Activated CD8-positive, alpha-beta T cell treated with anti-CD3 and anti-CD28 coated beads, Interleukin-2, amount 10 ng/mL, durations not matched to agents 7 days and 5 days (primary cell): Measurements from ENCODE around the gene FGF5. TPM values are rescaled to one million over a fixed set of nuclear protein-coding genes. Genes with fewer than 3 reads are reported as not detected.
A peak's percentile ranks its signal among the peaks of the same experiment; 100 is the strongest.

Experiments
- ATAC-seq: fragments of 150-1000 bp; cut with Tn5 transposase; one replicate; pipeline ENCODE4 v1.10.0; 2021; ENCODE audit warnings: moderate library complexity
- CTCF ChIA-PET: fragments of 350-600 bp; sonication (Branson Sonifier 250); formaldehyde crosslinking; loops from one replicate; lab custom pipeline; 2021; ENCODE audit warnings: antibody characterized with exemption; lab: Charles Lee
- POLR2A ChIA-PET: fragments of 350-600 bp; sonication (Branson Sonifier 250); formaldehyde crosslinking; loops from one replicate; lab custom pipeline; 2021; ENCODE audit warnings: antibody characterized with exemption; lab: Charles Lee
- DNase-seq: peaks from one replicate; pipeline ENCODE4 v3.0.0-alpha.2; 2020
- H3K27ac Mint-ChIP-seq: one replicate; pipeline ENCODE4 v1.8.0; 2021; ENCODE audit warnings: mild to moderate bottlenecking, mixed read lengths
- H3K27me3 Mint-ChIP-seq: one replicate; pipeline ENCODE4 v1.8.0; 2021; ENCODE audit warnings: low read depth, mixed read lengths
- H3K36me3 Mint-ChIP-seq: one replicate; pipeline ENCODE4 v1.8.0; 2021; ENCODE audit warnings: low read depth, mixed read lengths
- H3K4me1 Mint-ChIP-seq: one replicate; pipeline ENCODE4 v1.8.0; 2021; ENCODE audit warnings: low read depth, mixed read lengths
- H3K4me3 Mint-ChIP-seq: one replicate; pipeline ENCODE4 v1.8.0; 2021; ENCODE audit warnings: mild to moderate bottlenecking, mixed read lengths
- H3K9me3 Mint-ChIP-seq: one replicate; pipeline ENCODE4 v1.8.0; 2022; ENCODE audit warnings: mixed read lengths; ENCODE audit not compliant: insufficient read depth
- total RNA-seq, 2 experiments: library from RNA; stranded (reverse); gene quantifications; one replicate each; pipeline ENCODE4 v1.2.3, GENCODE V29; 2021

Gene FGF5
- total RNA-seq = not detected

- peaks cover 24% of the 10 kb centered on the region for H3K4me1 Mint-ChIP-seq
- H3K9me3 Mint-ChIP-seq = no peaks in the 10 kb centered on the region
- H3K4me3 Mint-ChIP-seq = peak within 1 kb of the TSS; percentile 48
- POLR2A ChIA-PET = no interaction called here
- DNase-seq (no peak), ATAC-seq (peak; percentile 54)
- H3K27me3 Mint-ChIP-seq = peaks cover 82% of the 10 kb centered on the region
- peaks cover 4% of the 10 kb centered on the region for H3K36me3 Mint-ChIP-seq
- CTCF ChIA-PET = no interaction called here
- no peak within 1 kb of the TSS for H3K27ac Mint-ChIP-seq
Observed at GRCh38 chr4:80266253-80266901, at the start of gene FGF5. Gene FGF5, plus strand, starts transcription at chr4:80266664. Its CDS starts 161 bp downstream, at chr4:80266825.

- ATAC-seq = no peak
- H3K27ac Mint-ChIP-seq = no peak overlapping the region
- CTCF ChIA-PET = interaction anchor here (1.0 to 2.5 kb wide), 6 partner anchors 9 to 1267 kb away, joined by 3 to 14 read pairs (median 4); no protein-coding TSS in a partner anchor
Observed at GRCh38 chr4:80219301-80220025, 47.0 kb upstream of the FGF5 start.

GRCh38 chr4:80220711-80221110 is 45.8 kb upstream of the FGF5 start:
- Mint-ChIP-seq H3K27ac (no peak overlapping the region), H3K36me3 (no peaks in the 10 kb centered on the region), H3K27me3 (peaks cover 34% of the 10 kb centered on the region), H3K4me3 (no peak overlapping the region), H3K9me3 (no peaks in the 10 kb centered on the region), H3K4me1 (no peaks in the 10 kb centered on the region)
- no peak for DNase-seq
- ChIA-PET CTCF (interaction anchor here (0.9 to 2.5 kb wide), 9 partner anchors 8 to 1268 kb away, joined by 3 to 14 read pairs (median 4); no protein-coding TSS in a partner anchor), POLR2A (no interaction called here)
- no peak for ATAC-seq

More at GRCh38 chr4:80219301-80220025, 47.0 kb upstream of the FGF5 start:
- POLR2A ChIA-PET = no interaction called here
- H3K27me3 Mint-ChIP-seq = peaks cover 36% of the 10 kb centered on the region
- H3K36me3 Mint-ChIP-seq = no peaks in the 10 kb centered on the region
- H3K9me3 Mint-ChIP-seq = no peaks in the 10 kb centered on the region
- no peak for DNase-seq
- peaks cover 1% of the 10 kb centered on the region for H3K4me1 Mint-ChIP-seq
- H3K4me3 Mint-ChIP-seq = no peak overlapping the region

GRCh38 chr4:80221161-80221560 is 45.3 kb upstream of the FGF5 start:
- CTCF ChIA-PET = interaction anchor here (1.0 to 2.3 kb wide), 4 partner anchors 9 to 19 kb away, joined by 3 to 9 read pairs (median 4); no protein-coding TSS in a partner anchor
- H3K4me1 Mint-ChIP-seq = no peaks in the 10 kb centered on the region
- H3K36me3 Mint-ChIP-seq = no peaks in the 10 kb centered on the region
- H3K9me3 Mint-ChIP-seq = no peaks in the 10 kb centered on the region
- POLR2A ChIA-PET = no interaction called here
- no peak overlapping the region for H3K27ac Mint-ChIP-seq
- DNase-seq (no peak), ATAC-seq (no peak)
- H3K27me3 Mint-ChIP-seq = peaks cover 34% of the 10 kb centered on the region
- H3K4me3 Mint-ChIP-seq = no peak overlapping the region

DNA sequence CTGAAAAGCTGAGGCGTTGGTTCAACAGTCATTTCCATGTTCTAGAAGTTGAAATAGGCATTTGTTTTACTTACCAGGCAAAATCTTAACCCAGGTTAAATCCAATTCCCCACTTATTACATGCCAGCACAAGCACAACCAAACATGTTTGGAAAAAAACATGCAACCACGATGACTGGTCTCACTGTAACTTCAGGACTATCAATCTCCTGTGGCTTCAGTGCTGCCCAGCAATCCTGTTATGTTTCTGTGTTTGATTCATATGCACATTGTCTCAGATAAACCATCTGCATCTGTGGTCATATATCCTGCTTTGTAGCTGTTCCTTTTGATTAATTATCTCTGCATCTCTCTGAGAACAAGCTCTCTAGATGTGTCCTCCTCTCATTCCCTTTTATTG is 40.9 kb upstream of the FGF5 start:
- Mint-ChIP-seq H3K27me3 (peaks cover 20% of the 10 kb centered on the region), H3K4me3 (no peak overlapping the region), H3K27ac (no peak overlapping the region), H3K36me3 (no peaks in the 10 kb centered on the region), H3K9me3 (no peaks in the 10 kb centered on the region), H3K4me1 (no peaks in the 10 kb centered on the region)
- ATAC-seq = no peak
- ChIA-PET POLR2A (no interaction called here), CTCF (no interaction called here)
- no peak for DNase-seq

DNA sequence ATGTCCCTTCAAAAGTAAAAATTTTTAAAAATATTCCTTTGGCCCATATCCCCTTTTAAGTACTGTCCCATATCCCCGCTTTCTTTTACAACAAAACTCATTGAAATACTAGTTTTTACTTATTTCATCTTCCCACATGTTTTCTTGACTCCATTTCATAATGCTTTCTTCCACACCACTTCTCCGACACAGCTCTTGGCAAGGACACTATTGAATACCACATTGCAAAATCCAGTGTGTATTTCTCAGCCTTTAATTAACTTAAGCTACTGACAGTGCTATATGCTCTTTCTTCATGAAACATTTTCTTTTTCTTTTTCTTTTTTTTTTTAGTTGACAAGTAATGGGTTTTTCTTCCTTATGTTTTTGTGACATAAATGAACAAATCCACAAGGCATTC is 40.4 kb upstream of the FGF5 start:
- CTCF ChIA-PET = no interaction called here
- Mint-ChIP-seq H3K36me3 (no peaks in the 10 kb centered on the region), H3K4me3 (no peak overlapping the region), H3K4me1 (no peaks in the 10 kb centered on the region), H3K27ac (no peak overlapping the region), H3K9me3 (no peaks in the 10 kb centered on the region), H3K27me3 (peaks cover 18% of the 10 kb centered on the region)
- POLR2A ChIA-PET = no interaction called here
- DNase-seq = no peak
- ATAC-seq = no peak

DNA sequence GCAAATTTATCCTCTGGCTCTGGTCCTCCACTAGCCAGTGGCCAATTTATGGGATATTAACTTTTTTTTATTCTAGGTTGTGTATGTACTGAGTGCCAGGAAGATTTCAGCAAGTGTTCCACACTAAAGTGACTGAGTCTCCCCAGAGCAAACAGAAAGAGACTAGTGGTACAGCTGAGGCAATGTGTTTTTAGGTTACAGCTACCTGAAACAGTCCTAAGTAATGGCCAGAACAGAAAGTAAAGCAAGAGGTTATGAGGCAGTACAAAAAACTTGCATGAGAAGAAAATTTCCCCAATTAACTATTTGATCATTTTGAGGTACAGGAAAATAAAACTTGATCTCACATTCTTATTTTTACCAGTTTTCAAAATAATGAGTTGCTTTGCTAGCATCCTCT is 38.0 kb upstream of the FGF5 start:
- H3K36me3 Mint-ChIP-seq = no peaks in the 10 kb centered on the region
- H3K27ac Mint-ChIP-seq = no peak overlapping the region

GRCh38 chr4:80229128-80229527 is 37.3 kb upstream of the FGF5 start:
- CTCF ChIA-PET = interaction anchor here (1.2 to 1.8 kb wide), 3 partner anchors 10 to 51 kb away, joined by 4 to 7 read pairs (median 5); no protein-coding TSS in a partner anchor
- H3K9me3 Mint-ChIP-seq = no peaks in the 10 kb centered on the region

More for the DNA sequence above, 38.0 kb upstream of the FGF5 start:
- CTCF ChIA-PET = interaction anchor here (1.2 to 1.8 kb wide), 3 partner anchors 9 to 52 kb away, joined by 4 to 7 read pairs (median 5); no protein-coding TSS in a partner anchor
- POLR2A ChIA-PET = no interaction called here
- ATAC-seq (no peak), DNase-seq (no peak)
- Mint-ChIP-seq H3K4me1 (no peaks in the 10 kb centered on the region), H3K9me3 (no peaks in the 10 kb centered on the region), H3K4me3 (no peak overlapping the region), H3K27me3 (peaks cover 19% of the 10 kb centered on the region)

DNA sequence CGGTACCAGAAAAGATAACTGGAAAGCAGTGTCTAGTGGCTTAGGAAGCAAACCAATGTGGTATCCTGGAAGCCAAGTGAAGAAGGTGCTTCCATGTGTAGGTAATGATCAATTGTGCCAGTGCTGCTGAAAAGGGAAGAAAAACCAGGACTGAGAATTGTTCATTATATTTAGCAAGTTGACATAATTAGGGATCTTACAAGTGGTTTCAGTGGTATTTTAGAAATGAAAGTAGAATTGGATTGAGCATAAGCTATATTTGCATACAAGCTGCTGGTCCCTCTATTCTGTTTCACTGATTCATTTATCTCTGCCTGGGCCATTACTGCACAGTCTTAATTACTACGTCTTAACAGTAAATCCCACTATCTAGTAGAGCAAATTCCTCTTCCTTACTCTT is 36.9 kb upstream of the FGF5 start:
- ChIA-PET POLR2A (no interaction called here), CTCF (interaction anchor here (0.7 to 1.8 kb wide), 4 partner anchors 10 to 472 kb away, joined by 3 to 7 read pairs (median 4); no protein-coding TSS in a partner anchor)
- ATAC-seq (no peak), DNase-seq (no peak)
- H3K36me3 Mint-ChIP-seq = no peaks in the 10 kb centered on the region
- no peaks in the 10 kb centered on the region for H3K4me1 Mint-ChIP-seq
- H3K9me3 Mint-ChIP-seq = no peaks in the 10 kb centered on the region
- H3K4me3 Mint-ChIP-seq = no peak overlapping the region
- no peak overlapping the region for H3K27ac Mint-ChIP-seq
- H3K27me3 Mint-ChIP-seq = peaks cover 20% of the 10 kb centered on the region

More at GRCh38 chr4:80229128-80229527, 37.3 kb upstream of the FGF5 start:
- DNase-seq = no peak
- H3K27ac Mint-ChIP-seq = no peak overlapping the region
- POLR2A ChIA-PET = no interaction called here
- H3K4me1 Mint-ChIP-seq = no peaks in the 10 kb centered on the region
- no peak overlapping the region for H3K4me3 Mint-ChIP-seq
- H3K27me3 Mint-ChIP-seq = peaks cover 20% of the 10 kb centered on the region
- no peaks in the 10 kb centered on the region for H3K36me3 Mint-ChIP-seq
- ATAC-seq = no peak

DNA sequence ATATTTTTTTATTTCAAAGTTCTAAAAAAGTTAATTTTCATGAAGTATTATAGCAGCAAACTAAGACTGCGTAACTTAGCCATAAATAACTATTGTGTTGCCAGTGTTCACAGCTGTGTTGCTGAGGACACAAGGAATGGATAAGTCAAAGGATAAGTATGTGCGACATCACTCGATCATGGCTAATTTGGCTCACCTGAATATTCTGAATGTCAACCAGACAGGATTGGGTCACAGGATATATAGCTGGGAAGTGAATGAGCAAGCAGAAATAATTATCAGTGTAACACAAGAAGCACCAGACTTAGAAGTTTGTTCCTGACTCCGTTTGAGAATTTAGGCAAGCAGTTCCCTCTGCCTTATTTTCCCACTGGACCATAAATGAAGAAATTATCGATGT is 35.3 kb upstream of the FGF5 start:
- Mint-ChIP-seq H3K4me1 (no peaks in the 10 kb centered on the region), H3K27ac (no peak overlapping the region), H3K36me3 (no peaks in the 10 kb centered on the region), H3K27me3 (peaks cover 23% of the 10 kb centered on the region), H3K4me3 (no peak overlapping the region), H3K9me3 (no peaks in the 10 kb centered on the region)
- ATAC-seq (no peak), DNase-seq (no peak)
- POLR2A ChIA-PET = no interaction called here
- CTCF ChIA-PET = interaction anchor here (1.1 kb wide), 1 partner anchor 10 kb away, joined by 3 read pairs; no protein-coding TSS in a partner anchor

DNA sequence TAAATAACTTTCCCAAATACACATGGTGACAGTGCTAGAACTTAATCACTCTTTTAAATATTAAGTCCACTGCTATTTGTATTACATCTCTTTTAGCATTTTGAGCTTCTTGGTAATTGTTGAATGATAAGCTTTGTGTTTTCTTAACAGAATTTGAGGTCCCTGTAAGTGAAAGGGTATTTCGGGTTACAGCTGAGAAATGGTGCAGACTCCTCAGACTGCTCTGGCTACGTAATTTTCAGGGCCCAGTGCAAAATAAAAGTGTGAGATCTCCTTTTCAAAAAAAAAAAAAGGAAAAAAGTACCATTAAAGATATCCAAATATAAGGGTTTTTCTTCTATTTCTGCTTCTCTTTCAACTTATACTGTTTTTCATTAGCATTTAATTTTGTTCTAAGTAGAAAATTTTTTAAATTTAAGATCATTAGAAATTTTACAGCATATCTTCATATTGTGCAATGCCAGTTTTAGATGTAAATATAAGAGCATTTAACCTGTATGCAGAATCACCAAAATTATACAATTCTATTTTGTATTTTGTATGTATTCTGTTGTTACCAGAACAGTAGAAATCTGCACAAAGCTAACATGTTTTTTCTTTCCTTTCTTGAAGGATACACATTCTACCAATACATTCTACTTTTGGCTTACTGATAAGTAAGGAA is 33.6 kb upstream of the FGF5 start:
- ChIA-PET POLR2A (no interaction called here), CTCF (interaction anchor here (0.9 kb wide), 1 partner anchor 12 kb away, joined by 5 read pairs; no protein-coding TSS in a partner anchor)
- Mint-ChIP-seq H3K27me3 (peaks cover 23% of the 10 kb centered on the region), H3K27ac (no peak overlapping the region), H3K4me3 (no peak overlapping the region), H3K9me3 (no peaks in the 10 kb centered on the region), H3K4me1 (no peaks in the 10 kb centered on the region), H3K36me3 (no peaks in the 10 kb centered on the region)
- DNase-seq (no peak), ATAC-seq (no peak)
